Activated CD4-positive, CD25-positive, alpha-beta regulatory T cell treated with anti-CD3 and anti-CD28 coated beads, Interleukin-2, amount 50 U/mL, for 72 hours (primary cell): ENCODE results near the gene RASSF4.

ENCODE experiments used
- DNase-seq: peaks from one replicate; pipeline ENCODE4 v3.0.0; 2021

RASSF4 gene

DNA sequence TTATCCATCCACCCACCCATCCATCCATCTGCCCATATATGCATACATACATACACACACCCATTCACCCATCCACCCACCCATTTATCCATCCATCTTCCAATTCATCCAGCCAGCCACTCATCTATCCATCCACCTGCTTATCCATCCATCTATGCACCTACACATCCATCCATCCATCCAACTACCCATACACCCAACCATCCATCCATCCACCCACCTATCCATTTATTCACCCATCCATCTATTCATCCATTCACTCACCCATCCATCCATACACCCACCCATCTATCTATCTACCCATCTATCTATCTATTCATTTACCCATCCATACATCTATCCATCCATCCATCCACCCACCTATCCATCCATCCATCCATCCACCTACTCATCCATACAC lies 31.1 kb upstream of the RASSF4 start:
- no peak for DNase-seq

DNA sequence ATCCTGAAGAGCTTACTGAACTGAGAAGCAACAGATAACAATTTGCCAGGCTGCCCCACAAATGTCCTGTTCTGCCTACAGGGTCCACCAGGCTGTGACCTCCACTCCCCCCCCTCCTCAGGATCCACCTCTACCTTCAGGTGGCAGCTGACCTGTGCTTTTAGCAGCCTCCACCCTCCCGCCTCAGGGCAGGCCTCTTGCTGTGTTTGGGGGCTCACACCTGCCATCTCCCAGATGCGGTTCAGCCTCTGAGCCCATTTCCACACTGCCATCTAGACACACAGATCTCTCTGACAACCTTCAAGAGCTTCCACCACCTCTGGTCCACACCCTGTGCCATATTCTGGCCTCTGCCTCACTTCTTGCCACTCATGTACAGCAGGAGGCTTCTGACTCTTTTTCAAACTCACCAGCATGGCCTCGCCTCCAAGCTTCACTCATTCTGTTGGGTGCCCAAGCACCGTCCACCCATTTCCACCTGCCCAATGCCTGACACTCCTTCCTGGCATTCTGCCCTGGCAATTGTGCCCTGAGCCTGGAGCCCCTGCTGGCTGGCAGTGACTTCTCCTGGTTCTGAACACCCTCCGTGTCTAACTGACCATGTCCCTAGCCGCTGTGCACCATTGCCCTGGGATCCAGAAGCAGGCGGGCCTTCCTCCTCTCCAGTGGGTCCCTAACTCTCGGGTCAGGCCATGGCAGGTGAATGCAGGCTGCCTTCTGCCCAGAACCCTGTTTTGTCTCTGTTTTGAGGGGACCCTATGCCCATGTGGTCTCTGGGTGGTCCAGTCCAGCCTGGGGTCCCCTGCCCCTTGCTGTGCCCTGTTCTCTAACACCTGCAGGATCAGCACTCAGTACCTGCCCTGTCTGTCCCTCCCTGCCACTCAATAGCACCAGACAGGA lies 30.0 kb upstream of the RASSF4 start:
- DNase-seq = no peak

DNA sequence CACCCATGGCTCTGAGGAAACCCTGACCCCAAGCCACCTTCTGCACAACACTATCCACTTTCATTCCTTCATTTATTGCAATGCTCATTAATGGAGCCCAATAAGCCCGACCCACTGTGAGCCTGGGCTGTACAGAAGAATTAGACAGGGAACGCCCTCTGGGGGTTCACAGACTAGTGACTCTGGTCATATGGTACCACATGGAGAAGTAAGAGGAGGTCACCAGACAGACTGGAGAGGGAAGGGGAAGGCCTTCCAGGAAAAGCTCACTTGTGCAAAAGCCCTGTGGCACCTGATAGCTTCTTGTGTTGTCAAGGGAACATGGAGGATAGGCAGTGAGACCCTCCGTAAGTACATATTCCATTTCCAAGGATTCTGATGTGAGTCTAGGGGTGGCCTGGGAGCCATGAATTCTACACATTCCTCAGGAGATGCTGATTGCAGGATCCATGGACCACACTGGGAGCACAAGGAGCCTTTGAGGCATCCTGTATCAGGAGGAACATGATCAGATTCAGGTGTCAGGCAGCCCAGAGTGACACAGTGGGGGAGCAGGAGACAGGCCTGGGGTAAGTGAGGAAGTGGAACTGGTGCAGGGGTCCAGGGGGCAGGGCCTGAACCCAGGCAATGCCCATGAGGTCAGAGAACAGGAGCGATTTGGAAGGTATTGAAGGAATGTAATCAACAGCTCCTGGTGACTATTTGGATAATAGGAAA lies 28.5 kb upstream of the RASSF4 start:
- no peak for DNase-seq

DNA sequence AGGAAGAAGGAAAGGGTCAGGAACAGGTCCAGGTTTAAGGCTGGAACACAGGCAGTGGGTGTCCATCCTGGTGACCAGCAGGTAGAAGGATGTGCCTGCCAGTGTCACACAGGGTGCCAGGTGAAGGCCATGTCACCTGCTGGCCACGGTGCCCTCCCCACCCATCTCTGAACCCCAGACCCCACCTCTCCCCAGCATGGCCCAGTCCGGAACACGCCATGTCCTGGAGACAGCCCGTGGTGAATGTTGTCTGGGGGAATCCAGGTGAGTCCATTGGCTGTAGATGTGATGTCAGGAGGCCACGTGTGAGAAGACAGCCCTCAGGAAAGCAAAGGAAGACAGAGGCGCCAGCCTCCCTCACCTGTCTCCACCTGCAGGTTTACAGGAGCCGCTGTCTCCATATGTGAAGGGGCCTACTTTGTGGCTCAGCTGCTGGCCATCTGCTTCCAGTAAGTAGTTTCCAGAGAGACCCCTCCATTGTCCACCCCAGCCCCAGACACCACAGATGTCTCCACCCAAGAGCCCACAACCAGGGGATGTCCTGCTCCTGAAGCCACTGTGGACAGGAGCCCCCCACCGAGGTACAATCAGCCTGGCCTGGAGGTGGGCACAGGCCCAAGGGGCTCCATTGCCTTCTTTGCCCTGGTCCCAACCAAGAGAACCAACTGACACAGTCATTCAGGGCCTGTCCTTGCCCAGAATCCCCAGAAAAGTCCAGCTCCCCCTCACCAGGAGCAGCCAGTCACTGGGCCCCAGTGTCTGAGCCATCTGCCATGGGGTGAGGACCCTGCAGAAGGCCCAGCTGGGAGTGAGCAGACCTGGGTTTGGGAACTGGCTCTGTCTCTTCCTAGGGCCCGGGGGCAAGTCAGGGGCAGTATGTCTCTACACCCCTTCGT lies 27.7 kb upstream of the RASSF4 start:
- no peak for DNase-seq

DNA sequence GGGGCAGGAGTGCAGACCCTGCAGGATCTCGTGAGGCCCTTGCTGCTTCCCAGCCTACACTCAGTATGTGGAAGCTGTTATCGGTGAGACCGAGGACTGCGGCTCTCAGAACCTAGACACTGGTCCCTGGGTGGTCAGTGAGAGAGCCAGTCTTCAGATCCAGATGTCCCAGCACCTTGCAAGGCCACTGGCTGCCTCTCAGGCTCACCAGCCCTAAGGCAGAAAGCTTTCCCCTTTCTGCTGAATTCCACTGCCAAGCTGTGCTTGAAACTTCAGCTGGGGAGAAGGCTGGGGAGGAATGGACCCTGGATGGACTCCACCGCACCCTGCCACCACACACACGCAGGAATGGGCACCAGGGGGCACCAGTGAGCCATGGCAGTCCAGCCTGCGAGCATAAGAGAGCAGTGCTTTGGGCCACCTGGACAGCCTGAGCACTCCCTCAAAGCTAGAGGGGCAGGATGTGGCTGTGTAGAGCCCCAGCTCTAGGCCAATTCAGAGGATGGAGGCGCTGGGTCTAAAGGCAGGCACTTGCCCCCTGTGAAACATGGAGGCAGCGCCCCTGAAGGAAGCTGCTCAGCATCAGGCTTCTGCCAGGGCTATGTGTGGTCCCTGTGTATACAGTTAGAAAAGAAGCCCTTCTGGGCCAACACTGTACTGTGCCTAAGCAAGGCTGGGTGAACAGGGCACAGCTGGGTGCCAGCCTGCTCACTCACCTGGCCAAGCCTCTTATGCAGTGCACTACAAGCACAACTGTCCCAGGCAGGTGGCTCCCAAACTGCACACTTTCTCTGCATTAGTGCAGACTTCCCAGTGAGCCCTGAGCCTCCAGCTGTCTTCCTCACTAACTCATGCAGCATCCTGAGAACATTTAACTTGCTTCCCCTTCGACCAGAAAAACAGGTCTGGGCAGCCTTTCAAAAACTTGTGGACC lies 26.8 kb upstream of the RASSF4 start:
- peak; percentile 88 for DNase-seq

DNA sequence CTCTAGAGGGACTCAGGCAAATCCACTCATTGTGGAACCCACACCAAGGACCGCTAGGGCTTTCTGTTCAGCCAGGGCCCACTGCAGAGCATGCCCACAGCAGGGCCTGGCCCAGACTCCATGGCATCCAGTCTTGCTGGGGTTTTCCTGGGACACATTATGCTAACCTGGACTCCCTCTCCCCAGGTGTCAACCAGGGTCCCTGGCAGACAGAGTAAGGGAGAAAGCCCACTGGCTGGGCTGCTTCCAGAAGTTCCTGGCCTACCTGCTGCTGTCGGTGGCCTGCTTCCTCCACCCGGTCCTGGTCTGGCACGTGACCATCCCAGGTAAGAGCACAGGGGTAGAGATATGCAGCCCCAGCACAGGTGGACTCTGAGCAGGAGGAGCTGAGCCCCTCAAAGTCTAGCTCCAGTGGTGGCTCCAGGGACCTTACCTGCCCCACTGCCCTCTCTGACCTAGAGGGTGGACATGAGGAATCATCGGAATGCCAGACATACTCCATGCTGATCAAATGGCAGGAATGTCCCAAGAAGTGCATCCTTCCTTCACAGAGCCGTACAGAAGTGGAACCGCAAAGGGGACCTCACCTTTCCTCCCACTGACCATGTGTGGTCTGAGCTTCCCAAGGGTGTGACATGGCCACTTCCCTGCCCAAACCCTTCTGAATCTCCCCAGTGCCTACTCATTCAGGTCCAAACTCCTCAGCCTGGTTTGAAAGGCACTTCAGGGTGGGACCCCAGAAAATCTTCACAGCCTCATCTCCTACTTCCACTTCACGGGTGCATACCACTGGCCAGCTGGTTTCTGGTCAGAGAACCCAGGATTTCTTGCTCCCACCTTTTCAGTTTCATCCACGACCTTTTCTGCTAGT lies 25.9 kb upstream of the RASSF4 start:
- no peak for DNase-seq

DNA sequence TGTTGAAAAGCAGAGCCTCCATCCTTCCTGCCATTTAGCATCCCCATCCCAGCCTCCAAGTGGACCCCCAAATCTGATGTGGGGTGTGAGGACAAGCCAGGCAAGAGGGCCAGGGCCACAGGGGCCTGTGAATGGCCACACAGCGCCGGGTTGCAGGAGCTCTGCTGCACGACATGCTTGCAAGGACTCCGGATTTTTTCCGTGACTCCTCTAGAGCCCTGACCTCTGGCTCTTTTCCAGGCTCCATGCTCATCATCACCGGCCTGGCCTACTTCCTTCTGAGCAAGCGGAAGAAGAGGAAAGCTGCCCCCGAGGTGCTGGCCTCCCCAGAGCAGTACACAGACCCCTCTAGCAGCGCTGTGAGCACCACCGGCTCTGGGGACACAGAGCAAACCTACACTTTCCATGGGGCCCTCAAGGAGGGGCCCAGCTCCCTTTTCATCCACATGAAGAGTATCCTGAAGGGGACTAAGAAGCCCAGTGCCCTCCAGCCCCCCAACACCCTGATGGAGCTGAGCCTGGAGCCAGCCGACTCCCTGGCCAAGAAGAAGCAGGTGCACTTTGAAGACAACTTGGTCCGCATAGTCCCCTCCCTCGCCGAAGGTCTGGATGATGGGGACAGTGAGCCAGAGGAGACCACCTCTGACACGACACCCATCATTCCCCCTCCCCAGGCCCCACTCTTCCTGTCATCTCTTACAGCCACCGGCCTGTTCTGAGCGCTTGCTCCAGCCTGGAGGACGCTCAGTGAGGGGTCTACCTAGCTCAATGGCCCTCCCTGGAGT lies 25.0 kb upstream of the RASSF4 start:
- DNase-seq = no peak

DNA sequence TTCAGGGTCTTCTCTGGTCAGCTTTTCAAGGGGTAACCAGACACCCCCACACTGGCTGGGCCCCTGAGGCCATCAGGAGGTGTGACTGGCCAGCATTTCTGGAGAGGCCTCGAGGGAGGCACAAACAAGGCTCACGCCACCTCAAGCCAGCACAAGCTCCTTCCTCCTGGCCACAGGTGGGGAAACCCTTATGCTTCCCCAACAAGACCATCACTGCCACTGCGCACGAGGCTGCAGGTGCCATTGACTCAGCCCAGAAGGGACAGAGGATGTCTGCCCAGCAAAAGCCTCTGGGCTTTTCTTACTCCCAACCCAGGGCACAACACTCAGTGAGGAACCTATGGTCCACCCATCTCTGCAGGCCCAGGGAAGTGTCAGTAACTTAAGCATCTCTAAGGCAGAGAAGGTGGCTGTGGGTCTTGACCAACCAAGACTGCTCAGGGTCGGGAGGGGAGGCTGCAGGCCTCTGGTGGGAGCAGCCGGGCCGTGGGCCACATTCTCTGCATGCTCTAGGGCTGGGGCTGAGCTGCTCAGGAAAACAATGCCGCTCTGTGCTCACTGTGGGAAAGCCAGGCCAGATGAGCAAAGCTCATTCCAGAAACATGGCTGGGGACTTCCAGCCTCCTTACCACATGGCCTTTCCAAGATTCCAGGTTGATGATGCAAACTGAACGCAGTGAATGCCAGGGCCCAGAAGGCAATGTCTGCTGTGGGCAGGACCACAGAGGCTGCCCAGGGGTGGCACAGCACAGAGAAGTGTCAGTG lies 24.2 kb upstream of the RASSF4 start:
- no peak for DNase-seq

DNA sequence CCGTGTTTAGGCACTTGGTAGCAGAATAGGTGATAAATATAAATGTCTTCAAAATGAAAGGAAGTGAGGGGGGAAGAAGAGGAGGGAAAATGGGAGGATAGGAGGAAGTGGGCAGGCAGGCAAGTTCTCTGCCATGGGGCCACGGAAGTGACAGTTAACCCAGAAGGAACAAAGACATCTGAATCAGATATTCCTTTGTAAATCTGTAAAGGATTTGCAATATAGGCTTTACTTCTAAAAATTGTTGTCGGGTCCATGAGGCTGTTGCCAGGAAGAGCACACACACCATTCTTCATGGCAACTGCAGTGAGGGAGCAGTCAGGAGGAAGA lies 23.7 kb upstream of the RASSF4 start:
- no peak for DNase-seq

DNA sequence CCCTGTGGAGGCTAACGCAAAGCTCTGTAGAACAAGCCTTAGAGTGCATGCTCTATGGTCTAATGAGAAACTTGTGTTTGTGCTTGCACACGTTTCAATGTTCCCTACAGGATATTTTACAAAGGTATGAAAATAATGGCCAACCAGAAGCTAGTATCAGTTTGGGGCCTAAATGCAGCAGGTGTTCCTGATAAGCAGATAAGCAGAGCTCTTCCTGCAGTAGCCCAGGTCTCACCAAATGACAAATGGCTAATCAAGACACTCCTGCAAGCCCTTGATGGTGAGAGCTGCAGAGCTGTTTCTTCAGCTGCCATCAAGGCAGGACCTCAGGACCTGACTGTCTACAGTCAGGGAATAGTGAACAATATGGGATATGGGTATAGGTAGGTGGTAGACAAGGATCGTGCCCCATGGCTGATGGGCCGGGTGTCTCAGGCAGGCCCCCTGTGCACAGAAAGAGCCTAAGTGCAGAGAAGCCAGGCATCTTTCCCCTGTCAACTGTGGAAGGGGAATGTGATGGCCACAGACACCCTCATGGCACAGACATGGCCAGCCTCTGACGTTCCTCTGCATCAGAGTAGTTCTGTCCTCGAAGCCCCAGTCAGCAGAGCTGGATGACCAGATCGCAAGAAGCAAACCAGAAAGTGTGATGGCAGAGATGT lies 23.2 kb upstream of the RASSF4 start:
- no peak for DNase-seq

DNA sequence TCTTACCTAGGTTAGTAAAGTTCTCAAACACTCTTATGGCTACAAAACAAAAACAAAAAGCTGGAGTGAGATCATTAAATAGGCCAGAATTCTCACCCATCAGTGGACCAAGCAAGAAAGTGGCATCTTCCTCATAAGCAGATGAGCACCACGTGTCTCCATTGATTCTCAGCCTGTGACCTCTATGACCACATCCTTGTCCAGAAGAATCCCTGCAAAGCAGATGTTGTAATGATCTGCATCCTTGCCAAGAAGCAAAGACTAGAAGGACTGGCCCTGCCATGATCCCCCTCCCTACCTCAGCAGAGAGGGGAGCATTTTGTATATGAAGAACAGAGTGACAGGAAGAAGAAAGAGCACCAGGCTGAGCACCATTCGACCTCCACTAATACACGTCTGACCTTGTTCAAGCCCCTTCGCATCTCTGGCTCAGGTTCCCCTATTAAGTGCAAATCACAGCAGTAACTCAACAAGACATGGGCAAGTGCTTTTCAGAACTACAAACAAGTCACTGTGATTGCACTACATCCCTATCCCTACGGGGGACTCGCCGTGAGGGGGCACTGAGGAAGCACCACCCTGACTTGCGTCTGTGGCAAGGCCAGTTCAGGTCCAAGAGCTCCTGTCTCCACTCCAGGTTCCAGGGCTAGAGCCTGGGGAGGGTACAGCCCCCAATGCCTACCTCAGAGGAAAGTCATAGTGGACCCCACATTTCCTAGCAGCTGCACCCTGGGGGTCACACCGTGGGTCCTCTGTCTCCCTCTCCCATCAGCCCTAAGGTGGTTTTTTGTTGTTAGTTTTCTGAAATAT lies 22.2 kb upstream of the RASSF4 start:
- no peak for DNase-seq

DNA sequence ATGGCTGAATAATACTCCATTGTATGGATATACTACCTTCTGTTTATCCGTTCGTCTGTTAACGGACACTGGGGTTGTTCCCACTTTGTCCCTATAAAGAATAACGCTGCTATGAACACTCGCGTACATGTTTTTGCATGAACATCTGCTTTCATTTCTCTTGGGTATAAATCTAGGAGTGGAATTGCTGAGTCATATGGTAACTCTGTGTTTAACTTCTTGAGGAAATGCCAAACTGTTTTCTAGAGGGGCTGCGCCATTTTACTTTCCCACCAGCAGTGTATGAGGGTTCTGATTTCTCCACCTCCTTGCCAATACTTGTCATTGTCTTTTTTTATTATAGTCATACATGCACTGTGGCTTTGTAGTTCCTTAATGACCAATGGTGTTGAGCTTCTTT lies 20.6 kb upstream of the RASSF4 start:
- no peak for DNase-seq

DNA sequence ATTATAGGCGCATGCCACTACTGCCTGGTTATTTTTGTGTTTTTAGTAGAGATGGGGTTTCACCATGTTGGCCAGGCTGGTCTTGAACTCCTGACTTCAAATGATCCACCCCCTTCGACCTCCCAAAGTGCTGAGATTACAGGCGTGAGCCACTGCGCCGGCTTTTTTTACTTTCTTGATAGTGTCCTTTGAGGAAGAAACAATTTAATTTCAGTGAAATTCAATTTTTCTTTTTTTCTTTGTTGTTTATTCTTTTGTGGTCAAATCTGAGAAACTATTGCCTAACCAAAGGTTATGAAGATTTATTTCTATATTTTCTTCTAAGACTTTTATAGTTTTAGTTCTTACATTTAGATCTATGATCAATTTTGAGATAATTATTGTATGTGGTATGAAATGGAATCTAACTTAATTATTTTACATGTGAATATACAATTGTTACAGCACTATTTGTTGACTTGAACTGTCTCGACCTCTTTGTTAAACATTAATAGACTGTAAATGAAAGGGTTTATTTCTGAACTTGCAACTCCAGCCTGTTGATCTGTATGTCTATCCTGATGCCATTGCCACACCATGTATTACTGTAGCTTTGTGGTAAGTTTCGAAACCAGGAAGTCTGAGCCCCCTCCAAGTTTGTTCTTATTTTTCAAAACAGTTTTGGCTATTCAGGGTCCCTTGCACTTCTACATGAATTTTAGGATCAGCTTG lies 19.8 kb upstream of the RASSF4 start:
- no peak for DNase-seq

DNA sequence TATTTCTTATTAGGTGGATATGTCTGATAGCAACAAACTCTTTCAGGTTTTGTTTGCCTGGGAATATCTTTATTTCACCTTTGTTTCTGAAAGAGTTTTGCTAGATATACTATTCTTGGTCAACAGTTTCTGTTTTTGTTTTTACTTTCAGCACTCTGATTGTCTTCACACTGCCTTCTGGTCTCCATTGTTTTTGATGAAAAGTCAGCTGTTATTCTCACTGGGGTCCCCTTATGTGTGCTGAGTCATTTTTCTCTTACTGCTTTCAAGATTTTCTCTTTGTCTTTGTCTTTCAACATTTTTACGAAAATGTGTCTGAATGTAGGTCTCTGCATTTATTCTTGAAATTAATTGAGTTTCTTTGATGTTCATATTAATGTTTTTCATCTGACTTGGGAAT lies 15.2 kb upstream of the RASSF4 start:
- no peak for DNase-seq

DNA sequence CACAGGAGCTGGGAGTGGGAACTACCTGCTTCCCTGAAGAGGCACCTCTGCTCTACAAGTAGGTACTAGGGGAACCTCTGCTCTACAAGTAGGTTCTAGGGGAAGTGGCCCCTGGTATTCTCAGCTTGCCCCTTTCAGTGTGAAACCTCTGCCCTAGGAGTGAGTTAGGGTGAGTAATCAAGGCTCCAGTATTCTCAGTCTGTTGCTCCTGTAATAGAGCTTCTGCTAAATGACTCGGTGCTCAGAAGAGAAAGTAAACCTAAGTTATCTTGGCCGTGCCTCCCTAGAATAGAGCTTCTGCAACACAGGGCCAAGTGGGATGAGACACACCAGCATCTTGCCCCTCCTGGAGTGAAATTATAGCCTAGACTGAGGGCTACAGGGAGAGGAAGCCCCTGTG lies 13.4 kb upstream of the RASSF4 start:
- DNase-seq = peak; percentile 7

DNA sequence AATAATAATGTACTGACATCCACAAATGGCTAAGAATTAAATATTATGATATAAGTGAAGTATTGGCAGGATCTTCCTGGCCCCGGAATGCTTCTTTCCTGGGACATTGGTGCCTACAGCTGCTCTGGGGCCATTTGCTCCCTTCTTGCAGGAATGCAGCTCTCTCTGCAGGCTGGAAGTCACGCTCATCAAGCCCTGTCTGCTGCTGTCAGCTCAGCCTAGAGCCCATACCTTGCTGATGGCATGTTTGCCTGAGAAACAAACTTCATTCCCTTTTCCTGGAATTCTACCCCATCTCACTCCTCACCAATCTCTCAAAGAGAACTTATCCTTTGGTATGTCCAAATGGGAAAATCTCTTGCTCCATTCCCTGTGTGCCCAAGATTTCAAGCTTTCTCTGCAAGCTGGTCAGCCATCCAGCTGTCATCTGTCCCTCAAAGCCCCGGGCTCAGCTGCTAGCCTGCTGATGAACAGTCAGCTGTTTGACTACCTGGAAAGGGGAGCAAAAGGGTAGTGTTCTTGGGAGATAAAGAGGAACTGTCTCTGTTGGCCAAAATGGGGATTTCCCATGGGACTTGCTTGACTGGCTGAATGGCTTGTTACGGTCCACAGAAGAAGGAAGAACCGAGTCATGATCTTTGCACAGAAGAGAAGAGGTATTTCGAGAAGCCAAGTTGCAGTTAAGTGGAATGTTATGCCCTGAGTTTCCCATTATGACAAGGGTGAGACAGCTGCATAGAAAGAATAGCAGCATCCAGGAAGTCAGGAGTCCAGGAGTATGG lies 12.0 kb upstream of the RASSF4 start:
- peak; percentile 18 for DNase-seq

DNA sequence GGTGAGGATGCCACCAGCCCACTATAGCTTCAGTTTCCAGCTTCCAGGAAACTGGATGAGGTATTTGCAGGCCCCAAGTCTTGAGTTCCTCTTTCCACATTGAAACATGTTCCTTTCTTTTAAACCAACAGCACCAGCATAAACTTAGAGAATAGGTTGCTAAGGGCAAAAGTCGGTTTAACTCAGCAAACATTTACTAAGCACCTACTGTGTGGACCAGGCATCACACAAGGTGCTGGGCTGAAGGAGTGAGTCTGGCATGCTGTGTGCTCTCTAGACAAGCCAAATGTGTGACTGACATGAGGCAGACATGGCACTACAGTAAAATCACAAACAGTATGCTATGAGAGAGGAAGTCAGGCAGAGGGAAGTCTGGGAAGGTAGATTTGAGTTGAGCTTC lies 11.0 kb upstream of the RASSF4 start:
- DNase-seq = no peak
